Liver (tissue), 9 donors: ENCODE measurements around the gene RHBDF2. TPM values are rescaled to one million over a fixed set of nuclear protein-coding genes. Genes with fewer than 3 reads are reported as not detected.

Experiments used
- DNase-seq: peaks from one replicate; pipeline ENCODE4 v3.0.0-alpha.2; 2017; ENCODE audit warnings: low spot score
- H3K27ac ChIP-seq, 2 donors: one replicate each; pipeline ENCODE4 v1.7.0; 2013; ENCODE audit warnings: inconsistent platforms in 2 of 2, low read length in 2 of 2, control low read depth in 1 of 2, low read depth in 1 of 2, mild to moderate bottlenecking in 1 of 2
- H3K27me3 ChIP-seq, 4 donors: one replicate each; pipeline versions ENCODE4 v1.6.1 to v1.7.0; 2013; ENCODE audit warnings: low read length in 3 of 4, inconsistent platforms in 1 of 4, mild to moderate bottlenecking in 1 of 4, moderate library complexity in 1 of 4; ENCODE audit not compliant: control insufficient read depth in 4 of 4, insufficient read depth in 4 of 4
- H3K36me3 ChIP-seq, 4 donors: one replicate each; pipeline versions ENCODE4 v1.6.1 to v1.7.0; 2013; ENCODE audit warnings: low read length in 3 of 4, mild to moderate bottlenecking in 3 of 4, low read depth in 1 of 4, moderate library complexity in 1 of 4; ENCODE audit not compliant: control insufficient read depth in 4 of 4, insufficient read depth in 3 of 4
- H3K4me1 ChIP-seq, 4 donors: one replicate each; pipeline versions ENCODE4 v1.6.1 to v1.7.0; 2013; ENCODE audit warnings: low read length in 3 of 4, mild to moderate bottlenecking in 3 of 4, moderate library complexity in 1 of 4; ENCODE audit not compliant: control insufficient read depth in 4 of 4, insufficient read depth in 4 of 4
- H3K4me3 ChIP-seq, 3 donors: one replicate each; pipeline versions ENCODE4 v1.6.1 to v1.7.0; 2013; ENCODE audit warnings: low read length in 3 of 3, control low read depth in 1 of 3, low read depth in 1 of 3, mild to moderate bottlenecking in 1 of 3
- H3K9ac ChIP-seq, 2 donors: one replicate each; pipeline ENCODE4 v1.7.0; 2013; ENCODE audit warnings: low read length in 2 of 2, mild to moderate bottlenecking in 2 of 2, moderate library complexity in 2 of 2, control low read depth in 1 of 2, low read depth in 1 of 2
- H3K9me3 ChIP-seq, 4 donors: one replicate each; pipeline versions ENCODE4 v1.6.1 to v1.7.0; 2013; ENCODE audit warnings: low read length in 3 of 4; ENCODE audit not compliant: control insufficient read depth in 4 of 4
- ATF3 ChIP-seq: IDR thresholded peaks from 2 replicates; pipeline ENCODE4 v1.6.1; 2016; ENCODE audit warnings: antibody characterized with exemption
- CTCF ChIP-seq: fragments of 150-350 bp; IDR thresholded peaks from 2 replicates; pipeline ENCODE4 v1.5.1; 2017; ENCODE audit warnings: improper control_type of control experiment, low read depth, low read length; ENCODE audit not compliant: missing input control
- FOXA1 ChIP-seq: IDR thresholded peaks from 2 replicates; pipeline ENCODE4 v1.6.1; 2016; ENCODE audit warnings: antibody characterized with exemption
- GABPA ChIP-seq, 2 donors: IDR thresholded peaks in 1 of 2; conservative IDR thresholded peaks in 1 of 2; 2 replicates each; pipeline ENCODE4 v1.6.1; 2016; ENCODE audit warnings: antibody characterized with exemption in 2 of 2, mild to moderate bottlenecking in 1 of 2, moderate library complexity in 1 of 2
- NR2F2 ChIP-seq: IDR thresholded peaks from 2 replicates; pipeline ENCODE4 v1.6.1; 2016; ENCODE audit warnings: antibody characterized with exemption
- REST ChIP-seq: IDR thresholded peaks from 2 replicates; pipeline ENCODE4 v1.6.1; 2016; ENCODE audit warnings: antibody characterized with exemption, mild to moderate bottlenecking
- RXRA ChIP-seq, 2 donors: IDR thresholded peaks; 2 replicates each; pipeline ENCODE4 v1.6.1; 2017 to 2018; ENCODE audit warnings: antibody characterized with exemption in 2 of 2, mild to moderate bottlenecking in 1 of 2
- SP1 ChIP-seq: IDR thresholded peaks from 2 replicates; pipeline ENCODE4 v1.6.1; 2018; ENCODE audit warnings: antibody characterized with exemption, mild to moderate bottlenecking
- TAF1 ChIP-seq: conservative IDR thresholded peaks from 2 replicates; pipeline ENCODE4 v1.6.1; 2016; ENCODE audit warnings: antibody characterized with exemption, mild to moderate bottlenecking
- ZBTB33 ChIP-seq: IDR thresholded peaks from 2 replicates; pipeline ENCODE4 v1.6.1; 2016; ENCODE audit warnings: antibody characterized with exemption
- WGBS: extraction: QIAGEN DNeasy Blood & Tissue Kit; methylation state at CpG from one replicate; pipeline ENCODE4 v1.1.7; 2013; 5-methylcytosine and 5-hydroxymethylcytosine counted together
- polyA plus RNA-seq, 2 donors: library from polyadenylated mRNA; stranded (reverse) in 1 of 2; unstranded in 1 of 2; fragments of 200-250 nt in 1 of 2; fragments of >200 nt in 1 of 2; fragmentation: Nextera tagmentation in 1 of 2; extraction: Ambion mirVana in 1 of 2; gene quantifications; one replicate each; pipeline versions ENCODE4 v1.2.1 to v1.2.3, GENCODE V29; 2013 to 2015
- total RNA-seq, 2 donors: library from RNA; depleted of rRNA; stranded (reverse); fragments of >200 nt; gene quantifications; one replicate each; pipeline ENCODE4 v1.2.3, GENCODE V29; 2014
- TF ChIP-seq, protein P1 (sequence below): IDR thresholded peaks from 2 replicates; pipeline ENCODE4 v1.6.1; 2016; ENCODE audit warnings: antibody characterized with exemption
- donor health status: healthy.
- donor health status: healthy.
- donor health status: healthy.
- donor health status: healthy.
- donor health status: healthy.

Gene RHBDF2
- total and polyA plus RNA-seq, 4 donors, result 2.9 to 6.7 (median 4.6) TPM

DNA sequence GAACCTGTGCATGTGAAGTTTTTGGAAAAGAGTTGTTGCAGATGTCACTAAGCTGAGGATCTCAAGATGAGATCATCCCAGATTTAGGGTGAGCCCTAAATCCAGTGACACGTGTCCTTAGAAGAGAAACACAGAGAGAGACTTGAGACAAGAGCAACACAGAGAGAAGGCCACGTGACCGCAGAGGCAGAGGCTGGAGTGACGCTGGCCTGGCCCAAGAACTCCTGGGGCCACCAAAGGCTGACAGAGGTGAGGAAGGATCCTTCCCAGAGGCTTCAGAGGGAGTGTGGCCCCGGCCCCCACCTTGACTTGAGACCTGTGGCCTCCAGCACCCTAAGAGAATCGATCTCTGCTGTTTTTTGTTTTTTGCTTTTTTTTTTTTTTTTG, 12.1 kb upstream of the RHBDF2 start:
- Histone ChIP-seq H3K4me3 (no peak overlapping the region), H3K9ac (no peak overlapping the region), H3K9me3 (no peaks in the 10 kb centered on the region), H3K27me3 (no peaks in the 10 kb centered on the region), H3K36me3 (no peaks in the 10 kb centered on the region), H3K27ac (no peak overlapping the region), H3K4me1 (no peaks in the 10 kb centered on the region)
- no peak for TF ChIP-seq REST
- TF ChIP-seq TAF1, result no peak
- no peak for TF ChIP-seq GABPA (IDR thresholded peaks at IDR 0.05 in 1 of 2, conservative IDR thresholded peaks at IDR 0.05 in 1 of 2)
- no peak for TF ChIP-seq CTCF
- no peak for TF ChIP-seq ZBTB33
- no peak for TF ChIP-seq NR2F2
- TF ChIP-seq ATF3, result no peak
- TF ChIP-seq, protein P1, sequence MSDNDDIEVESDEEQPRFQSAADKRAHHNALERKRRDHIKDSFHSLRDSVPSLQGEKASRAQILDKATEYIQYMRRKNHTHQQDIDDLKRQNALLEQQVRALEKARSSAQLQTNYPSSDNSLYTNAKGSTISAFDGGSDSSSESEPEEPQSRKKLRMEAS, result no peak
- no peak for DNase-seq
- WGBS, result 76% methylated on average over 6 of the region's 6 CpGs

DNA sequence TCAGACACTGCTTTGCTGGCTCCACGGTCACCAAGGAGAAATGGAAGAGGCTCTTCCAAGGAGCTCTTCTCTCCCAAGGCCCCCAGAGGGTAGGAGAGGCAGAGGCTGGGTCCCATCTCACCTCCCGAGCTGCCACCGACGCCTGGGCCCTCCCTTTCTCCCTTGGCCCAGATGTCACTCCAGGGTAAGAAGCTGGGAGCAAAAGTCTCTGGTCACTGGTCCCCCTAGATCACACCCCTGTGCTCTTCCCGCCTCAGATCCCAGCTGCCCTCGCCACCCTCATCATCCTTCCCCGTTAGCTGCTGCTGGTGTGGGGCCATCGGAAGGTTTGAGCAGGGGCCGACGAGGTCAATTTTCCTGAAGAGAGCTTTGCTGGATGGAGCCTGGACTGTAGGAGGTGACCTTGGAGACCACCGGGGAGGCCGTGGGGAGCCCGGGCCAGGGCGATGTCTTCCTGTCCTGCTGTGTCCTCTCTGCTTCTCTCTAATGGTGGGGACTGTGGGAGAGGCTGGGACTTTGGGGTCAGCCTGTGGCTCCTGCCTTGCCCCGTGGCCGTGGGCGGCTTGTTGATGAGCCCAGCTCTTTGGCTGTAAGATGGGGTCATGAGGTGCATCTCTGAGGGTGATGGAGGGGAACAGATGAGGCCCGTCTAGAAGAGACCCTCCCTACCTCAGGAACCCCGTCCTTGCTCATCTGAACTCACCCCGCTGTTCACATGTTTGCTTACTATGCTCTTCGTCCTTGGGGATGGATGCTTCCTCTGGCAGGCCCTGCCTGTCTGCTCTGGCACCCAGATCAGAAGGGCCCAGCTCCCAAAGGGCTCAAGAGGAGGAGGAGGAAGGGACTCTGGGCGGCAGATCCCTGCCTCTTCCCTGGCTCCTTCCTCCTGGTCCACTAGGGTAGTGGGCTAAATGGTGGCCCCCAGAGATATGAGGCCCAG, 11.4 kb upstream of the RHBDF2 start:
- Histone ChIP-seq H3K4me1 (no peaks in the 10 kb centered on the region), H3K9ac (no peak overlapping the region), H3K27me3 (no peaks in the 10 kb centered on the region), H3K36me3 (no peaks in the 10 kb centered on the region), H3K27ac (no peak overlapping the region), H3K9me3 (no peaks in the 10 kb centered on the region), H3K4me3 (no peak overlapping the region)
- DNase-seq, result no peak
- WGBS, result 86% methylated on average over 22 of the region's 22 CpGs
- no peak for TF ChIP-seq ATF3
- TF ChIP-seq FOXA1, result no peak
- no peak for TF ChIP-seq CTCF
- TF ChIP-seq REST, result no peak
- no peak for TF ChIP-seq RXRA (IDR thresholded peaks at IDR 0.05)
- no peak for TF ChIP-seq ZBTB33
- TF ChIP-seq NR2F2, result no peak
- no peak for TF ChIP-seq SP1
